GM12872 (cell line): ENCODE measurements around the gene ART4.

Experiments
- TF ChIP-seq, protein P1 (sequence below): IDR thresholded peaks from 3 replicates; pipeline ENCODE4 v1.5.1; 2011; ENCODE audit warnings: low read depth, mild to moderate bottlenecking, low read length, moderate library complexity; ENCODE audit not compliant: insufficient read depth

Gene ART4

DNA sequence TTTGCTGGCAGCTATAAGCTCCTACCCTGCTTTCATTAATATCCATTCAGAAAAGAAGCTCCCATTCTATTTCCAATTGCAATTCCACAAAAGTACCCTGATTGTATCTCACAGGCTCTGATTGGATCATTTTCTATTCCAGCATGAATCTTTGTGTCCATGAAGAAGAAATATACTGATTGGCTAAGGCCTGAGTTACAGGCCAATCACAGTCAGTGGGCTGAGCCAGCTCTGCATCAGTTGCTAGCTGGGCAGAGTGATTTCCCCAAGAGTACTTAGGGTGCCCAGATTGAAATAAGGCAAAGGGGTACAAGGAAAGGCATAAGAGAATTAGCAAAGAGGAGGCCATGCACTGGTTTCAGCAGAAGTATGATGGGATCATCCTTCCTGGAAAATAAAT, 14.4 kb downstream of the ART4 start:
- TF ChIP-seq, protein P1, sequence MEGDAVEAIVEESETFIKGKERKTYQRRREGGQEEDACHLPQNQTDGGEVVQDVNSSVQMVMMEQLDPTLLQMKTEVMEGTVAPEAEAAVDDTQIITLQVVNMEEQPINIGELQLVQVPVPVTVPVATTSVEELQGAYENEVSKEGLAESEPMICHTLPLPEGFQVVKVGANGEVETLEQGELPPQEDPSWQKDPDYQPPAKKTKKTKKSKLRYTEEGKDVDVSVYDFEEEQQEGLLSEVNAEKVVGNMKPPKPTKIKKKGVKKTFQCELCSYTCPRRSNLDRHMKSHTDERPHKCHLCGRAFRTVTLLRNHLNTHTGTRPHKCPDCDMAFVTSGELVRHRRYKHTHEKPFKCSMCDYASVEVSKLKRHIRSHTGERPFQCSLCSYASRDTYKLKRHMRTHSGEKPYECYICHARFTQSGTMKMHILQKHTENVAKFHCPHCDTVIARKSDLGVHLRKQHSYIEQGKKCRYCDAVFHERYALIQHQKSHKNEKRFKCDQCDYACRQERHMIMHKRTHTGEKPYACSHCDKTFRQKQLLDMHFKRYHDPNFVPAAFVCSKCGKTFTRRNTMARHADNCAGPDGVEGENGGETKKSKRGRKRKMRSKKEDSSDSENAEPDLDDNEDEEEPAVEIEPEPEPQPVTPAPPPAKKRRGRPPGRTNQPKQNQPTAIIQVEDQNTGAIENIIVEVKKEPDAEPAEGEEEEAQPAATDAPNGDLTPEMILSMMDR: no peak

DNA sequence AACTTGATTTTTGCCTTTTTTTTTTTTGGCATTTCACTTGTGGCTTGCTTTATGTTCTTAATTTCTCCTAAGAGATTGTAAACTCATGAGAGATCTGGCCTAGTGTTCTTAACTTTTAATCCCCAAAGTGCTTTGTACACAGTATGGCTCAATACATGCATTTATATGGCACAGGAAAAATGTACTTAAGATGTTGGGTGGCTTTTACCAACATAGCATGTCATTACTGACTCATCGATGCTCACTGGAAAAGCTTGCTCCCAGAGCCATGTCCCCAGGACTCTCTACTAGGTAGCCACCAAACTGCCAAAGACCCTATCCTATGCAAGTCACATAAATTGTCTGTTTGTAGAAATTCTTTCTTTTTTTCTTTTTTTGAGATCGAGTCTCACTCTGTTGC, 16.3 kb downstream of the ART4 start:
- TF ChIP-seq, protein P1: no peak

DNA sequence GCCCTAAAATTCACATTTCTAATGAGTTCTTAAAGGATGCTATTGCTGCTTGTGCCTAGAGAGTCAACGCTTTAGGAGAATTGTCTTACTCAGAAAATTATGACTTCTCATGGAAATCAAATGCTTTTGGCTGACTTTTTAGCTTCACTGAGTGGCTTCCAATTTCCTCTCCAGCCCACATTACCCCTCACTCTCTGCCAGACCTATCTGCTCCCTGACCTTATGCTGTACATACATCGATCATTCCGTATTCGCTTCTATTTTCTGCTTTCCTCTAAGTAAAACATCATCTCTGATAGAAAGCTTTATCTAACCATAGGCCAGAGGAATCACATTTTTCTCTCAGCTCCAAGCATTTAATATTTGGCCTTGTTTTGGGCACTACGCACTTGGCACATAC, 16.8 kb downstream of the ART4 start:
- TF ChIP-seq, protein P1: no peak

DNA sequence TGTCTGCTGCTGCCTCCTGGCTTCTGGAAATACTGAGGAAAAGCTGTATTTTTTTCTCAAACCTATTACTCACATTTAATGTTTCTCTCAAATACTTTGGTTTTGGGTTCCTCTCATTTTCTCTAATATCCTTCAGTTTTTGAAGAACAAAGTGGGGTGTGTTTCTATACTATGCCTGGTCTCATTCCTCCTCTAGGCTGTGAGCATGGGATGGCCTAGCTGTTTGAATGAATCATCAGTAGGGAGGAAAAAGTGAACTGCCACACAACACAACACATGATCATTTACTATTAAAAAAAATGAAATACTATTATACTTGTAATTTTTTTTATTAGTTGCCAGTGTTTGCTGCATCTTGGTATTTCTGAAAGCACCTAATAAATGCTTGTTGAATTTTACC, 18.1 kb downstream of the ART4 start:
- TF ChIP-seq, protein P1: no peak

DNA sequence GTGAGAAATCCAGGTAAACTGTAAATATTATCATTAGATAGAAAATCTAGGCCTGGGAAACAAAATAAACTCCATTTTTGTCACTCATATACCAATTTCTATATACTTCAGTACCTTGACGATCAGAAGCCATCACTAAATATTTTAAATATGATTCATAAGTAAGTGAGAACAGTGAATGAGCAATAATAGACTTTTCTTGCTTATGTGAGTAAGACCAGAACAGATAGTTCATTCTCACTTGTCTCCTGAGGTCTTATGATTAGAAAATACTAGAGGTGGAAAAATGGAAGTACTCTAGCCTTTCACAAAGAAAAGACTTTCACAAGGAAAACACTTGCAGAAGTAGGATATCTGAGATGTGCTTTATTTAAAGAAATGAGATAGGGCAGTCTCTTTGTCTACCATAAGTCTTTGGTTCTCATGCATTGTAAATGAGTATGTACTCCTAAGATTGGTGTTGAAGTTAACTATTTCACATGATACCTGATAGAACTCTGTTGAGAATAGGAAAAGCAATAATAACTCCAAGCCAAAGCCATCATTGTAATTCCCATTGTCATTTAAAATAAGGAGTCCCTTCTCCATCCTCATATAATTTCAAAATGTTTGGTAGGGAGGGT, 19.2 kb downstream of the ART4 start:
- TF ChIP-seq, protein P1: no peak

DNA sequence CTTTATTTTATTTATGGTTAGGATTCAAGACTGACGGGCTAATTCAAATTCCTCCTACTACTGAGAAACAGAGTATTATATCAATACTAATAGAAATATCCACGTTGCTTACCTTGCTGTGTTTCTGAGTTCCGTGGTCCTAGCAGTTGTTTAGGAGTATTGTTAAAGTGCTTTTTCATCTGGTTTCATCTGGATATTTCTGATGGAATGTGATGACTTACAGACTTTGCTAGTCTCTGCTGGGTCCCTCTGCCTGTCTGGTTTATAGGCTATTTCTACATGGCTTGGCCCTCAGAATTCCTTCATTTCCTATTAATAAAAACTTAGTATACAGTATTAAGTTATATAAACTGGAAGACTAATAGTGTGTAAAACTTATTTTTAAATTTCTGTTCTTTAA, 29.3 kb downstream of the ART4 start, which contains the start of gene SMCO3:
Gene SMCO3 (minus strand): TSS at position 169 of the 400 bp plus-strand sequence. CDS start 7,502 bp downstream, outside the sequence.
- TF ChIP-seq, protein P1: no peak

DNA sequence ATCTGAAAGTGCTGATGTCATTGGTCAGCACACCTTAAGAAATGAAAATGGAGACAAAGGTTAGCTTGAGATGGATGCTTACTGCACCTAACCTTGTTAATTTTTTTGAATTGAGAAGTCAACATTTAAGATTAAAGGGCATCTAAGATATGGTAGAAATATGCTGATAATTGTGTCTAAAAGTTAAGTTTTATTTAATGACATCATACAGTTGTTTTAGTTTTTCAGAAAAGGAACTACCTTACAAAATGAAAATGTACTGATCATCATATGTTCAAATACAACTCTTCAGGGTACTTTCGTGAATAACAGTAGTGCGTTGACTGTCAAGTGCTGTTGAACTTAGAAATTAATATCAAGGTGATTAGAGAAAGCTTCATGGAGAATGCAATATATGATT, 31.8 kb downstream of the ART4 start:
- TF ChIP-seq, protein P1: no peak
